ENCODE results near the gene LGMN.

Gene LGMN

GRCh38 chr14:92702441-92702918, 45.9 kb downstream of the LGMN start:
- FAIRE-seq (no peak), DNase-seq (ENCODE audit: insufficient read length, low spot score) (no peak)

GRCh38 chr14:92701826-92702225, 46.6 kb downstream of the LGMN start:
- FAIRE-seq, result no peak
- no peak for DNase-seq (ENCODE audit: insufficient read length, low spot score)

GRCh38 chr14:92698393-92698792, 50.0 kb downstream of the LGMN start:
- FAIRE-seq (no peak), DNase-seq (ENCODE audit: insufficient read length, low spot score) (no peak)

GRCh38 chr14:92696366-92696765, 52.1 kb downstream of the LGMN start:
- FAIRE-seq, result no peak
- no peak for DNase-seq (ENCODE audit: insufficient read length, low spot score)

- FAIRE-seq, result no peak
- DNase-seq (ENCODE audit: insufficient read length, low spot score), result no peak
Measured at GRCh38 chr14:92695562-92695961, 52.9 kb downstream of the LGMN start.

GRCh38 chr14:92694807-92695206, 53.6 kb downstream of the LGMN start:
- no peak for FAIRE-seq
- DNase-seq (ENCODE audit: insufficient read length, low spot score), result no peak

- no peak for DNase-seq (ENCODE audit: insufficient read length, low spot score)
- no peak for FAIRE-seq
Measured at GRCh38 chr14:92693998-92694795, 54.2 kb downstream of the LGMN start.

GRCh38 chr14:92692822-92693226, 55.6 kb downstream of the LGMN start:
- DNase-seq (ENCODE audit: insufficient read length, low spot score), result no peak

GRCh38 chr14:92690171-92691011, 58.0 kb downstream of the LGMN start:
- DNase-seq (ENCODE audit: insufficient read length, low spot score), result peak; percentile 56

More at GRCh38 chr14:92692822-92693226, 55.6 kb downstream of the LGMN start:
- FAIRE-seq, result no peak

GRCh38 chr14:92688434-92689375, 59.7 kb downstream of the LGMN start:
- FAIRE-seq, result no peak
- no peak for DNase-seq (ENCODE audit: insufficient read length, low spot score)

More at GRCh38 chr14:92690171-92691011, 58.0 kb downstream of the LGMN start:
- peak; percentile 82 for FAIRE-seq

GRCh38 chr14:92687681-92688433, 60.6 kb downstream of the LGMN start:
- FAIRE-seq (no peak), DNase-seq (ENCODE audit: insufficient read length, low spot score) (no peak)

- DNase-seq (ENCODE audit: insufficient read length, low spot score) (peak; percentile 89), FAIRE-seq (no peak)
Measured at GRCh38 chr14:92686900-92687427, 61.5 kb downstream of the LGMN start.

GRCh38 chr14:92686411-92686899, 62.0 kb downstream of the LGMN start:
- no peak for DNase-seq (ENCODE audit: insufficient read length, low spot score)
- peak; percentile 49 for FAIRE-seq

GRCh38 chr14:92685784-92686355, 62.6 kb downstream of the LGMN start:
- no peak for FAIRE-seq
- DNase-seq (ENCODE audit: insufficient read length, low spot score), result no peak

GRCh38 chr14:92684801-92685560, 63.4 kb downstream of the LGMN start:
- FAIRE-seq (no peak), DNase-seq (ENCODE audit: insufficient read length, low spot score) (no peak)

- DNase-seq (ENCODE audit: insufficient read length, low spot score), result no peak
- FAIRE-seq, result no peak
Measured at GRCh38 chr14:92683041-92683440, 65.4 kb downstream of the LGMN start.

GRCh38 chr14:92680781-92681650, 67.4 kb downstream of the LGMN start:
- FAIRE-seq, result peak; percentile 49
- peak; percentile 85 for DNase-seq (ENCODE audit: insufficient read length, low spot score)

All from HTR-8/SVneo (cell line).